Measurements from ENCODE around the gene RYR1. TPM values are rescaled to one million over a fixed set of nuclear protein-coding genes. Genes with fewer than 3 reads are reported as not detected.

The RYR1 gene
- total and polyA plus RNA-seq, 2 donors (not counting 1 experiment from before 2014, with no cell fraction given), result 0.43 to 3.8 TPM

DNA sequence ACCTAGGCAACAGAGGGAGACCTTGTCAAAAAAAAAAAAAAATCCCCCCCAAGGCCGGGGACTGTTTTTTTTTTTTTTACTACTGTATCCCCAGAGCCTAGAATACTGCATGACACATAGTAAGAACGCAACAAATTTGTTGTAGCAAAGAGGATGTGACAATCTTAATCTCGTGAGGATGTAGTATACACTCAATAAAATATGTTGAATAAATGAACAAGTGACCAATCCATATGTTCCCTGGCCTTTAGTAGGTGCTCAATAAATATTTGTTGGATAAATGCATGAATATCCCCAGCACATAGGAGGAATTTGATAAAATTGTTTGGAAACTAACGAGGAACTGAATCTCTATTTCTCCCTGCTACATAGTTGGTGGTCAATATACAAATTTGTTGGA, 108.5 kb downstream of the RYR1 start:
- WGBS (ENCODE audit: insufficient coverage), result no CpG with 5 or more reads among the region's 4 CpGs
- no peak overlapping the region for H3K4me3 Mint-ChIP-seq

More for the DNA sequence above, 108.5 kb downstream of the RYR1 start:
- Histone ChIP-seq H4K20me1 (ENCODE audit: control insufficient read depth, insufficient read depth, low read length, poor library complexity, severe bottlenecking) (no peaks in the 10 kb centered on the region), H3K27ac (ENCODE audit: low read length in 2 of 2) (no peak overlapping the region), H3K9me3 (ENCODE audit: control extremely low read depth in 1 of 3, control insufficient read depth in 2 of 3, insufficient read depth in 1 of 3, low read length in 2 of 3) (peaks cover 0 to 4% (median 0%) of the 10 kb centered on the region in 3 donors), H3K9ac (ENCODE audit: low read length) (no peak overlapping the region), H3K4me3 (ENCODE audit: control extremely low read depth in 1 of 5, extremely low read depth in 1 of 5, insufficient read depth in 1 of 5, low read depth in 2 of 5, low read length in 4 of 5) (no peak overlapping the region), H3K79me2 (ENCODE audit: control insufficient read depth, insufficient read depth, low read length) (no peaks in the 10 kb centered on the region), H3K4me2 (replicated peaks; ENCODE audit: low read depth, low read length, poor library complexity, severe bottlenecking) (no peak overlapping the region), H3K4me1 (ENCODE audit: control insufficient read depth in 2 of 2, insufficient read depth in 2 of 2, low read length in 2 of 2) (peaks cover 6 to 18% of the 10 kb centered on the region in 2 donors), H3K27me3 (replicated peaks in 1 of 4; ENCODE audit: control extremely low read depth in 1 of 4, control insufficient read depth in 3 of 4, insufficient read depth in 4 of 4, low read length in 3 of 4) (peaks cover 0 to 7% (median 0%) of the 10 kb centered on the region in 4 experiments), H3K36me3 (replicated peaks in 1 of 2; ENCODE audit: control extremely low read depth in 1 of 2, control insufficient read depth in 1 of 2, extremely low read depth in 1 of 2, insufficient read depth in 2 of 2, low read length in 1 of 2) (no peaks in the 10 kb centered on the region), H2AFZ (ENCODE audit: insufficient read depth, low read depth, low read length, poor library complexity, severe bottlenecking) (no peak overlapping the region)
- no peak for ATAC-seq (ENCODE audit: low read depth)
- intact Hi-C loops (cut with micrococcal nuclease), result no loop called here
- DNase-seq, result no peak
- Mint-ChIP-seq H3K9me3 (ENCODE audit: insufficient read depth) (no peaks in the 10 kb centered on the region), H3K27ac (no peak overlapping the region), H3K27me3 (no peaks in the 10 kb centered on the region), H3K4me1 (peaks cover 15% of the 10 kb centered on the region)
- ChIA-PET POLR2A (no interaction called here), CTCF (no interaction called here)
- no peak for TF ChIP-seq CTCF (IDR thresholded peaks at IDR 0.05)
- no peak for TF ChIP-seq EZH2 (IDR thresholded peaks at IDR 0.05; ENCODE audit: borderline replicate concordance, insufficient read depth, low read depth, low read length, poor library complexity, severe bottlenecking)

Measured in B cell (primary cell).